ENCODE results near the gene ZNF785.

DNA sequence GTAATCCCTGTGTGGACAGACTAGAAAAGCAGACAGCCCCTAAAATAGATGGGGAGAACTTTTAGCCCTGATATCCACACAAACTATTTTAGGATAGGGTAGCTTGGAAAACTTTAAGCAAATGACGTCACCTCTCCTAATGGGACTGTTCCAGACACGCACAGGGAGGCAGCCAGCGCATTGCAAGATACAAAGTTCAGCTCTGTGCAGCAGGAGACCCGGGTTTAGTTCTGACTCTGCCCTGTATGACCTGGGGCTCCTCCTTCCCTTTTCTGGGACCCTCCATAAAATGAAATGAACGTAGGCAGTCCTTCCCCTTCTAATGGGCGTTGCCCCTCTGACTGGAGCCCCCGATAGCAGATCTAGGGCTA is 18.4 kb upstream of the ZNF785 start:
- no peak for TF ChIP-seq CTCF (conservative IDR thresholded peaks at IDR 0.05; ENCODE audit: low read depth, low read length)
- TF ChIP-seq EZH2 (IDR thresholded peaks at IDR 0.05; ENCODE audit: borderline replicate concordance, low read depth, low read length, poor library complexity, severe bottlenecking), result no peak
